Endothelial cell of umbilical vein (primary cell): ENCODE measurements around the gene ARF6. TPM values are rescaled to one million over a fixed set of nuclear protein-coding genes. Genes with fewer than 3 reads are reported as not detected.

Experiments
- BruUV-seq: library from RNA; stranded (reverse); fragments of 400-500 nt; replicated peaks from 2 replicates; lab custom pipeline; 2021; lab: Mats Ljungman, UMichigan
- CTCF ChIA-PET: fragments of 300-600, 350-600 bp; sonication (Branson Sonifier 250); formaldehyde crosslinking; loops from one replicate; lab custom pipeline; 2021; ENCODE audit warnings: antibody characterized with exemption, inconsistent platforms; lab: Charles Lee
- POLR2A ChIA-PET: fragments of 300-600, 350-600 bp; sonication (Branson Sonifier 250); formaldehyde crosslinking; loops from one replicate; lab custom pipeline; 2021; ENCODE audit warnings: antibody characterized with exemption, inconsistent platforms; lab: Charles Lee
- DNase-seq: peaks from one replicate; pipeline ENCODE4 v3.0.0-alpha.2; 2011; ENCODE audit warnings: low read depth, low spot score
- FAIRE-seq: peaks from 2 replicates; lab custom pipeline; 2011; peaks lifted over from hg19 to GRCh38; lab: Jason Lieb, UNC
- H2AFZ ChIP-seq: 2 replicates; pipeline ENCODE4 v1.6.0; 2012; ENCODE audit warnings: low read depth, low read length, control low read depth, inconsistent platforms
- H3K27ac ChIP-seq: 2 replicates; pipeline ENCODE4 v1.5.1; 2011; ENCODE audit warnings: low read depth, mild to moderate bottlenecking, control low read depth, low read length, moderate library complexity; ENCODE audit not compliant: insufficient read depth
- H3K27me3 ChIP-seq, 2 experiments: 2 replicates each; pipeline versions ENCODE4 v1.6.0 to v1.6.1; 2011; ENCODE audit warnings: low read length in 2 of 2, mixed read lengths in 1 of 2; ENCODE audit not compliant: control insufficient read depth in 2 of 2, insufficient read depth in 2 of 2
- H3K36me3 ChIP-seq, 2 experiments: 2 replicates in 1 of 2; 3 replicates in 1 of 2; pipeline ENCODE4 v1.5.1; 2011; ENCODE audit warnings: low read length in 2 of 2, mild to moderate bottlenecking in 1 of 2, moderate library complexity in 1 of 2; ENCODE audit not compliant: control insufficient read depth in 2 of 2, insufficient read depth in 2 of 2; ENCODE audit errors: extremely low read depth in 1 of 2
- H3K4me1 ChIP-seq: 3 replicates; pipeline ENCODE4 v1.5.1; 2011; ENCODE audit warnings: mild to moderate bottlenecking, low read length; ENCODE audit not compliant: control insufficient read depth, insufficient read depth; ENCODE audit errors: extremely low read depth
- H3K4me2 ChIP-seq: 2 replicates; pipeline ENCODE4 v1.6.1; 2011; ENCODE audit warnings: low read length, control low read depth, mixed read lengths; ENCODE audit not compliant: insufficient read depth
- H3K4me3 ChIP-seq, 3 experiments: fragments of 200-600 bp in 1 of 3; sonication (generic), shearing (Covaris generic) in 1 of 3; replicated peaks in 1 of 3; 2 replicates each; pipeline ENCODE4 v1.5.1; 2011 to 2016; ENCODE audit warnings: control low read depth in 3 of 3, low read length in 3 of 3, mild to moderate bottlenecking in 2 of 3, inconsistent platforms in 1 of 3, low read depth in 1 of 3, moderate library complexity in 1 of 3; ENCODE audit not compliant: insufficient read depth in 1 of 3
- H3K79me2 ChIP-seq: 2 replicates; pipeline ENCODE4 v1.6.0; 2012; ENCODE audit warnings: low read length, inconsistent platforms; ENCODE audit not compliant: control insufficient read depth, insufficient read depth
- H3K9ac ChIP-seq: replicated peaks from 2 replicates; pipeline ENCODE3; 2011; ENCODE audit warnings: low read length, control low read depth; ENCODE audit not compliant: insufficient read depth; ENCODE audit errors: extremely low read depth
- H3K9me1 ChIP-seq: replicated peaks from 3 replicates; pipeline ENCODE4 v1.6.0; 2011; ENCODE audit warnings: mild to moderate bottlenecking, low read length; ENCODE audit not compliant: control insufficient read depth, insufficient read depth; ENCODE audit errors: extremely low read depth
- H3K9me3 ChIP-seq: replicated peaks from 2 replicates; pipeline ENCODE4 v1.5.1; 2012; ENCODE audit warnings: low read length, inconsistent platforms; ENCODE audit not compliant: control insufficient read depth, insufficient read depth
- H4K20me1 ChIP-seq: replicated peaks from 2 replicates; pipeline ENCODE3; 2011; ENCODE audit warnings: mild to moderate bottlenecking, low read length; ENCODE audit not compliant: control insufficient read depth, insufficient read depth; ENCODE audit errors: extremely low read depth
- EZH2 ChIP-seq: IDR thresholded peaks from 2 replicates; pipeline ENCODE4 v1.6.1; 2012; ENCODE audit warnings: borderline replicate concordance, low read depth, mild to moderate bottlenecking, moderate library complexity, low read length, inconsistent platforms; ENCODE audit not compliant: severe bottlenecking
- FOS ChIP-seq: IDR thresholded peaks from 2 replicates; pipeline ENCODE4 v1.6.1; 2011; ENCODE audit warnings: mild to moderate bottlenecking, low read length, moderate library complexity, borderline replicate concordance; ENCODE audit not compliant: insufficient read depth
- GATA2 ChIP-seq: IDR thresholded peaks from 2 replicates; pipeline ENCODE4 v1.7.0; 2011; ENCODE audit warnings: low read depth, mild to moderate bottlenecking, moderate library complexity, mixed read lengths, low read length; ENCODE audit not compliant: insufficient read length, insufficient read depth
- JUN ChIP-seq: IDR thresholded peaks from 2 replicates; pipeline ENCODE4 v1.6.1; 2011; ENCODE audit warnings: borderline replicate concordance, low read depth; ENCODE audit not compliant: insufficient read length, insufficient read depth
- MYC ChIP-seq: IDR thresholded peaks from one replicate; pipeline ENCODE4 v1.6.1; 2011; ENCODE audit warnings: mild to moderate bottlenecking, low read depth, low read length
- POLR2A ChIP-seq: IDR thresholded peaks from 2 replicates; pipeline ENCODE4 v1.6.1; 2012; ENCODE audit warnings: low read depth, mild to moderate bottlenecking, control low read depth, low read length
- POLR2AphosphoS5 ChIP-seq: IDR thresholded peaks from 2 replicates; pipeline ENCODE4 v1.6.1; 2012; ENCODE audit warnings: low read depth, mild to moderate bottlenecking, control low read depth, low read length, moderate library complexity; ENCODE audit not compliant: insufficient read depth
- dilution Hi-C: fragments of 300-500 bp; cut with MboI; formaldehyde crosslinking; loops from one replicate; pipeline ENCODE4 v1.15.0; 2019; ENCODE audit warnings: low sequenced_read_pairs; ENCODE audit not compliant: extremely low pct_ligation_motif_present
- intact Hi-C: fragments of 100-400 bp; cut with micrococcal nuclease; formaldehyde crosslinking; loops from one replicate; pipeline ENCODE4 v1.10.0; 2022
- polyA plus RNA-seq, 4 experiments: library from polyadenylated mRNA; depleted of rRNA in 3 of 4; stranded (reverse) in 3 of 4; unstranded in 1 of 4; fragments of >200 nt; gene quantifications; 2 replicates each; pipeline versions ENCODE4 v1.2.1 to v1.2.3, GENCODE V29; 2011 to 2012; ENCODE audit warnings: missing spikeins in 1 of 4
- total RNA-seq: library from RNA; stranded (reverse); gene quantifications from 2 replicates; pipeline ENCODE4 v1.2.3, GENCODE V29; 2021
- TF ChIP-seq, protein P1 (sequence below): IDR thresholded peaks from 2 replicates; pipeline ENCODE4 v1.6.1; 2011; ENCODE audit not compliant: insufficient read depth, insufficient read length
- TF ChIP-seq, protein P2 (sequence below), 2 donors: IDR thresholded peaks; 1 replicate in 1 of 2; 2 replicates in 1 of 2; pipeline ENCODE4 v1.5.1; 2011; ENCODE audit warnings: low read length in 2 of 2, mild to moderate bottlenecking in 2 of 2, moderate library complexity in 2 of 2, control low read depth in 1 of 2, inconsistent platforms in 1 of 2, low read depth in 1 of 2; ENCODE audit not compliant: insufficient read depth in 1 of 2; ENCODE audit errors: extremely low read depth in 1 of 2

Gene ARF6
- total and polyA plus RNA-seq, 2 donors (not counting 3 experiments of a cell fraction or from before 2014, with no cell fraction given), result 21.7 to 73.6 TPM

DNA sequence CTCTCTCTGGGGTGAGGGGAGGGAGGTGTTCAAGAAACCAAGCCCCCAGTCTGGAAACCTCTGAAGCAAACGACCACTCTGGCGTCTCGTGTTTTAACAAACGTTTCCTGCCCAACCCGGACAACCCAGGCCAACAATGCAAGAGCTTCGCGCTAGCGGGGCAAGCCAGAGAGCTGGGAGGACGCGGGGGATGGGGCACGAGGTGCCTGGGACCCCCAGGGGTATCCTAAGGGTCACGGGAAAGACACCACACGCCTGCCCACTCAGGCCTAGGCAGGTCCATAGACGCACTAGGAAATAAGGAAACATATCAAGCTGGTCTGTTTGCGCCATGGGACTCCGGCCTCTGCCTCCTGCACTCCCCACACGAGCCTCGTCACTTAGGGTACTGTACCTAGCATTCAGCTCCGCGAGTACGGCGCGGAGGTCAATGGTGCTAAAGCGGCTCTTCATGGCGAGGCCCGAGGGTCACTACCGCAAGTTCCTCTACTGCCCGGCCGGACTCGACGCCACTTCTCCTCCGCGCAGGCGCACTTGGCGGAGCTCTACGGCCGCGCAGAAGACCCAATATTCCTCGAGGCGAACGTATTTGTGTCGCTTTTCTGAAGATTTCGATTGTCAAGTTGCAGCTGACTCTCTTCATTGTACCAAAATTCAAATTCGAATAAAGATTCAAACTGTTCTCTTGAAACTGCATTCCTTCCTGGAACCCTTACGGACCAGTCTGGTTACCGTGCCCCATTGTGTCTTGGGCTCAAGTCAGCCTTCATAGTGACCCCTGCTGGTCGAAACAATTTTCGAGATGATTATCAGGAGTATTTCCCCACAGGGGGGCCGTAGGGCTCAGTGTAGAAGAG, 40.4 kb upstream of the ARF6 start, which contains the start of gene NEMF:
NEMF (minus strand) TSS at position 488 of the 857 bp plus-strand sequence; CDS start at position 453, 35 bp downstream.
- intact Hi-C loops (loop anchor here (1.0 kb wide), 4 partner anchors 10 to 408 kb away; no protein-coding TSS in a partner anchor), dilution Hi-C loops (no loop called here)
- Histone ChIP-seq H3K4me3 (peak within 1 kb of the TSS; percentile 92 to 97 (median 94)), H3K27me3 (no peaks in the 10 kb centered on the region), H3K36me3 (peaks cover 4 to 9% of the 10 kb centered on the region in 2 experiments), H3K4me1 (peaks cover 11% of the 10 kb centered on the region), H4K20me1 (no peaks in the 10 kb centered on the region), H3K9ac (peak within 1 kb of the TSS; percentile 99), H2AFZ (peak within 1 kb of the TSS; percentile 94), H3K4me2 (peak within 1 kb of the TSS; percentile 99), H3K27ac (peak within 1 kb of the TSS; percentile 83), H3K9me1 (no peaks in the 10 kb centered on the region), H3K9me3 (no peaks in the 10 kb centered on the region), H3K79me2 (peaks cover 36% of the 10 kb centered on the region)
- TF ChIP-seq MYC (no peak), GATA2 (peak; percentile 98), JUN (no peak), POLR2AphosphoS5 (peak; percentile 87), FOS (no peak), POLR2A (peak; percentile 89), EZH2 (no peak)
- TF ChIP-seq, protein P1, sequence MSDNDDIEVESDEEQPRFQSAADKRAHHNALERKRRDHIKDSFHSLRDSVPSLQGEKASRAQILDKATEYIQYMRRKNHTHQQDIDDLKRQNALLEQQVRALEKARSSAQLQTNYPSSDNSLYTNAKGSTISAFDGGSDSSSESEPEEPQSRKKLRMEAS, result no peak
- TF ChIP-seq, protein P2, sequence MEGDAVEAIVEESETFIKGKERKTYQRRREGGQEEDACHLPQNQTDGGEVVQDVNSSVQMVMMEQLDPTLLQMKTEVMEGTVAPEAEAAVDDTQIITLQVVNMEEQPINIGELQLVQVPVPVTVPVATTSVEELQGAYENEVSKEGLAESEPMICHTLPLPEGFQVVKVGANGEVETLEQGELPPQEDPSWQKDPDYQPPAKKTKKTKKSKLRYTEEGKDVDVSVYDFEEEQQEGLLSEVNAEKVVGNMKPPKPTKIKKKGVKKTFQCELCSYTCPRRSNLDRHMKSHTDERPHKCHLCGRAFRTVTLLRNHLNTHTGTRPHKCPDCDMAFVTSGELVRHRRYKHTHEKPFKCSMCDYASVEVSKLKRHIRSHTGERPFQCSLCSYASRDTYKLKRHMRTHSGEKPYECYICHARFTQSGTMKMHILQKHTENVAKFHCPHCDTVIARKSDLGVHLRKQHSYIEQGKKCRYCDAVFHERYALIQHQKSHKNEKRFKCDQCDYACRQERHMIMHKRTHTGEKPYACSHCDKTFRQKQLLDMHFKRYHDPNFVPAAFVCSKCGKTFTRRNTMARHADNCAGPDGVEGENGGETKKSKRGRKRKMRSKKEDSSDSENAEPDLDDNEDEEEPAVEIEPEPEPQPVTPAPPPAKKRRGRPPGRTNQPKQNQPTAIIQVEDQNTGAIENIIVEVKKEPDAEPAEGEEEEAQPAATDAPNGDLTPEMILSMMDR (IDR thresholded peaks at IDR 0.05; ENCODE audit: extremely low read depth in 1 of 2, insufficient read depth in 1 of 2, low read depth in 1 of 2, low read length in 2 of 2), result peak; percentile 68 to 87
- POLR2A ChIA-PET, result interaction anchor here (0.7 to 1.6 kb wide), 2 partner anchors 10 to 35 kb away, joined by 3 to 9 read pairs; no protein-coding TSS in a partner anchor
- DNase-seq (peak; percentile 94), FAIRE-seq (peak; percentile 84)
- BruUV-seq, result TSS peak; percentile 34
- CTCF ChIA-PET, result interaction anchor here (0.7 to 3.3 kb wide), 27 partner anchors 9 to 679 kb away, joined by 3 to 121 read pairs (median 4); partner anchors contain the start of genes ARF6, DNAAF2, KLHDC2 and MGAT2
